Mucosa of descending colon (tissue), 3 donors: ENCODE data around the gene GPR107. TPM values are rescaled to one million over a fixed set of nuclear protein-coding genes. Genes with fewer than 3 reads are reported as not detected.

Experiments
- ATAC-seq: fragments of 200-7000 bp; cut with Tn5 transposase; one replicate; pipeline ENCODE4 v1.9.1; 2020; ENCODE audit warnings: mild to moderate bottlenecking, moderate library complexity
- DNase-seq, 3 donors: peaks; one replicate each; pipeline ENCODE4 v3.0.0-alpha.2; 2020
- H3K36me3 ChIP-seq: fragments of 200-600 bp; one replicate; pipeline ENCODE4 v1.8.0; 2021; ENCODE audit warnings: low read depth, mild to moderate bottlenecking
- H3K4me1 ChIP-seq: fragments of 200-600 bp; one replicate; pipeline ENCODE4 v1.8.0; 2021; ENCODE audit warnings: low read depth, mild to moderate bottlenecking
- H3K4me3 ChIP-seq: fragments of 200-600 bp; one replicate; pipeline ENCODE4 v1.8.0; 2021; ENCODE audit warnings: mild to moderate bottlenecking
- H3K9me3 ChIP-seq: fragments of 200-600 bp; one replicate; pipeline ENCODE4 v1.8.0; 2021; ENCODE audit warnings: mild to moderate bottlenecking
- intact Hi-C, 2 donors: fragments of 100-400 bp; cut with DNase I in 1 of 2; cut with micrococcal nuclease in 1 of 2; formaldehyde crosslinking; loops; one replicate each; pipeline versions ENCODE4 v1.11.0 to v1.11.1; 2022; cut with DNase I, micrococcal nuclease
- total RNA-seq, 3 donors: library from RNA; stranded (reverse); fragmentation: NEBNext Ultra II Directional in 2 of 3; extraction: Animal tissue kit (Norgen Biotek cat#: 25700) in 2 of 3; gene quantifications; one replicate each; pipeline versions ENCODE4 v1.2.1 to v1.2.4, GENCODE V29; 2021 to 2023
- TF ChIP-seq, protein P1 (sequence below): fragments of 200-600 bp; IDR thresholded peaks from one replicate; pipeline ENCODE4 v1.8.0; 2022; ENCODE audit warnings: antibody characterized with exemption, mild to moderate bottlenecking
- donor health status: DM: no; HTN: no; CAD: no; lungs with moderate emphysema.
- donor health status: DM: no; HTN: no; CAD: no.
- donor health status: DM: no; HTN: yes; CAD: no.

GPR107 gene
- total RNA-seq, 3 donors from 2014 or later = 39.7 to 50.1 (median 49.1) TPM

DNA sequence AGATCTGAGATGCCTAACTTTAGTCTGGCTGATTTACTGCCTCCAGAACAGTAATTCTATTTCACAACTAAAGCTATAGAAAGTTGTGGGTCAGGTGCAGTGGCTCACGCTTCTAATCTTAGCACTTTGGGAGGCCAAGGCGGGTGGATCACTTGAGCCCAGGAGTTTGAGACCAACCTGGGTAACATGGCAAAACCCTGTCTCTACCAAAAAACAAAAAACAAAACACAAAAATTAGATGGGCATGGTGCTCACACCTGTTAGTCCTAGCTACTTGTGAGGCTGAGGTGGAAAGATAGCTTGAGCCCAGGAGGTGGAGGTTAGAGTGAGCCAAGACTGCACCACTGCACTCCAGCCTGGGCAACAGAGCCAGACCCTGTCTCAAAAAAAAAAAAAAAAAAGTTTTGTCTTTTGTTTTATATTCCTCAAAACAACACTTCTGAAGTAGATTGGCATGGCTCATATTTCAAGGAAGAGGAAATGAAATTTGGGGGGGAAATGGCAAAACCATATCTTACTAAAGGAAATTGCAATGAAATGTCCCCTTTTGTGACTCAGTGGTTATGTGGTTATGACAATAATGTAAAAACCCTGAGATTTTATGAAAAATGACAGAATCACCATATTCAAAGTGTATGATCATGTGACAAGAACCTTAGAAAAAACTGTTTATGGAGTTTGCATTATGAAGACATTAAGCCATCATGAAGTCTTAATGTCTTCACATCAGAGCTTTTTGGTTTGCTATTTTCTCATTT is 26.9 kb upstream of the GPR107 start:
- Histone ChIP-seq H3K9me3 (no peaks in the 10 kb centered on the region), H3K36me3 (no peaks in the 10 kb centered on the region), H3K4me3 (no peak overlapping the region), H3K4me1 (peaks cover 37% of the 10 kb centered on the region)
- DNase-seq (no peak), ATAC-seq (no peak)
- intact Hi-C loops = no loop called here
- TF ChIP-seq, protein P1, sequence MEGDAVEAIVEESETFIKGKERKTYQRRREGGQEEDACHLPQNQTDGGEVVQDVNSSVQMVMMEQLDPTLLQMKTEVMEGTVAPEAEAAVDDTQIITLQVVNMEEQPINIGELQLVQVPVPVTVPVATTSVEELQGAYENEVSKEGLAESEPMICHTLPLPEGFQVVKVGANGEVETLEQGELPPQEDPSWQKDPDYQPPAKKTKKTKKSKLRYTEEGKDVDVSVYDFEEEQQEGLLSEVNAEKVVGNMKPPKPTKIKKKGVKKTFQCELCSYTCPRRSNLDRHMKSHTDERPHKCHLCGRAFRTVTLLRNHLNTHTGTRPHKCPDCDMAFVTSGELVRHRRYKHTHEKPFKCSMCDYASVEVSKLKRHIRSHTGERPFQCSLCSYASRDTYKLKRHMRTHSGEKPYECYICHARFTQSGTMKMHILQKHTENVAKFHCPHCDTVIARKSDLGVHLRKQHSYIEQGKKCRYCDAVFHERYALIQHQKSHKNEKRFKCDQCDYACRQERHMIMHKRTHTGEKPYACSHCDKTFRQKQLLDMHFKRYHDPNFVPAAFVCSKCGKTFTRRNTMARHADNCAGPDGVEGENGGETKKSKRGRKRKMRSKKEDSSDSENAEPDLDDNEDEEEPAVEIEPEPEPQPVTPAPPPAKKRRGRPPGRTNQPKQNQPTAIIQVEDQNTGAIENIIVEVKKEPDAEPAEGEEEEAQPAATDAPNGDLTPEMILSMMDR = no peak

DNA sequence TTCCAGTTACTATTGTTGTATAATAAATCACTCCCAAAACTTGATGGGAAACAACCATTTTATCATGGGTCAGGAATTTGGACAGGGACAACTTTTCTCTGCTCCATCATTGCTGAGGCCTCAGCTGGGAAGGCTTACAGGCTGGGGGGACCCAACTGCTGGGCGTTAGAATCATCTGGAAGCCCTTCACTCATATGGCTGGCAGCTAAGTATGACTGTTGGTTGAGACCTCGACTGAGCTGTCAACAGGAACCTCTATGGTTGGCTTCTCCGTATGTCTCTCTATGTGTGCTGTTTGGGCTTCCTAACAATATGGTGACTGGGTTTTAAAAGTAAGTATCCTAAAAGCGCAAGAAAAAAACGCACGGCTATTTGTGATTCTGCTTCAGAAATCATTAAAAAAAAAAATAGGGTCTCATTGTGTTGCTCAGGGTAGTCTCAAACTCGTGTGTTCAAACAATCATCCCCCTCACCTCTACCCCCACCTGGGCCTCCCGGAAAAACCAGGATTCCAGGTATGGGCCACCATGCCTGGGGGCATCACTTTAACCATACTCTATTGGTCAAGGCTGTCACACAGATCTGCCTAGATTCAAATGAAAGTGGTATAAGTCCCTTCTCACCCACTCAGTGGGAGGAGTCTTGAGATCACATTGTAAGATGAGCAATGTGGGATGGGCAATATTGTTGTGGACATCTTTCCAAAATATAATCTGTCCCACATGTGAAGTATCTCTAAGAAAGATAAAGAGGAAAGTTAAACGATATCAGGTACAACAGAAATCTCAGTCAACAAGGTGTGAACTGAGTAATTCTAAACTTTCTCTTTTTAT is 26.0 kb upstream of the GPR107 start:
- Histone ChIP-seq H3K36me3 (no peaks in the 10 kb centered on the region), H3K4me3 (no peak overlapping the region), H3K4me1 (peaks cover 38% of the 10 kb centered on the region), H3K9me3 (no peaks in the 10 kb centered on the region)
- ATAC-seq = peak; percentile 8
- intact Hi-C loops = no loop called here
- TF ChIP-seq, protein P1 = no peak
- DNase-seq = no peak

DNA sequence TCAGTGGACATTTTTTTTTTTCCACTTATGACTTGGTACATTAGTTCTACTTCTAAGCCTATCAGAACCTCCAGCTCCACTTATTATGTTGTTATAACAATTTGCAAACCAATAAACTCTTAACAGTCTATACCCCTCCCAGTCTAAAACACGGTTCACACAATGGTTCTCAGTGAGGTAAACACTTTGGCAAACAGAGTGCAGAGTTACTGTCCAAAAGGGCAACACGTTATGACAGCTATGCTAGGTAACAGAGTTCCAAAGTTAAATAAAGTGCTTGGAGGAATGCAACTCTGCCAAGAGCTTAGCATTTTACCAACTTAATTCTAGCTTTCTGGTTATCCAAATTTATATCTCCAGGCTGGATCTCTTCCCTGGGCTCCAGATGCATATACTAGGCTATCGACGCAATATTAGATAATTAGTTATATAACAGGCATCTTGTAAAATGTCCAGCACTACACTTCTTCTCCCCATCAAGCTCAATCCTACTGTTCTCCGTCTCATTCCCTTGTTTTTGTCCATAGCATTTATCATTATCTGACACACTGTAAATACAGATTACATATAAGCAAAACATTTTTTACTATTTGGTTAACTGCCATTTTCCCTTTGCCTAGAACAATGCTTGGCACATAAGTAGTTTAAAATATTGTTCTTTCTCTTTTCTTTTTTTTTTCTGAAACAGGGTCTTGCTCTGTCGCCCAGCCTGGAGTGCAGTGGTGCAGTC is 25.0 kb upstream of the GPR107 start:
- intact Hi-C loops = no loop called here

DNA sequence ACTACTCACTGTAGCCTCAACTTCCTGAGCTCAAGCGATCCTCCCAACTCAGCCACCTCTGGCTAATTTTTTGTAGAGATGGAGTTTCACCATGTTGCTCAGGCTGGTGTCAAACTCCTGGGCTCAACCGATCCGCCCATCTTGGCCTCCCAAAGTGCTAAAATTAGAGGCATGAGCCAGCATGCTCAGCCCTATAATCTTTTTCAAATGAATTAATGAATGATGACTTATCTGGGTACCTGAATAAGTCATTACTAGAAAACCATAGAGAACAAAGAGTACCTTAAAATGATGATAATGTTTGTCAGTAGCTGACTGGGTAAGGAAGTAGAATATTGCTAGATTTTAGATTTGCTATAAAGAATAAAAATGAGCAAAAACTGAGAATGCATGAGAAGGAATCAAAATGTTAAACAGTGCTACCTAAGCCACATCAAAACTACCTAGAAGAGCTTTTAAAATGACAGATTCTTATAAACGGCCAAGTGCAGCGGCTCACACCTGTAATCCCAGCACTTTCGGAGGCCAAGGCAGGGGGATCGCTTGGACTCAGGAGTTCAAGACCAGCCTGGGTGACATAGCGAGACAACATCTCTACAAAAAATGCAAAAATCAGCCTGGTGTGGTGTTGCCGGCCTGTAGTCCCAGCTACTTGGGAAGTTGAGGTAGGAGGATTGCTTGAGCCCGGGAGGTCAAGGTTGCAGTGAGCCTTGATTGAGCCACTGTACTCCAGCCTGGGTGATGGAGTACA is 24.3 kb upstream of the GPR107 start:
- Histone ChIP-seq H3K9me3 (no peaks in the 10 kb centered on the region), H3K36me3 (no peaks in the 10 kb centered on the region), H3K4me3 (no peak overlapping the region), H3K4me1 (peaks cover 43% of the 10 kb centered on the region)
- no peak for ATAC-seq
- TF ChIP-seq, protein P1 = no peak
- DNase-seq = no peak
- intact Hi-C loops = no loop called here

More for the DNA sequence above, 25.0 kb upstream of the GPR107 start:
- Histone ChIP-seq H3K4me3 (no peak overlapping the region), H3K36me3 (no peaks in the 10 kb centered on the region), H3K9me3 (no peaks in the 10 kb centered on the region), H3K4me1 (peaks cover 43% of the 10 kb centered on the region)
- TF ChIP-seq, protein P1 = peak; percentile 9
- DNase-seq (peak in 1 of 3 donors; percentile 43), ATAC-seq (peak; percentile 94)

DNA sequence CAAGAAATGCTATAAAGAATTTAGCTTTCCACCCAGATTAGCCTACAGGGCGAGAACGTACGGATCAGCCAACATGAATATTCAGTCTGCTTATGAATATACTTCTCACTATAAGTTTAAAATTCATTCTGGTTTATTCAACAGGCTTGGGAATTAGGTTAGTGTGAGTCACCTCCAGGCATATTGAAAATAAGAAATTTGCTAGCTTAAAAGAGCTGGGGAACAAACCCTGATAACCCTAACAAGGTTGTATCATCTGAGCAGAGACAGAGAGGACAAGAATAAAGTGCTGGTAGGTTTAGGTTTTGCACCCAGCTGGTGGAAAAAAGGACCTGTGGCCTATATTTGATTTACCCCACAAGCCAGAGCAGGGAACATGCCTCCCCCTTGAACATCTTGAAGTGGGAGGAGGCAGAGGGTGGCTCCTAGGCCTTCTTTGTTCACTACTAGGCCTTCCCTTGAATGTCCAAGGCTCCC is 23.0 kb upstream of the GPR107 start:
- no peaks in the 10 kb centered on the region for H3K9me3 ChIP-seq
- TF ChIP-seq, protein P1 = no peak
- H3K36me3 ChIP-seq = no peaks in the 10 kb centered on the region
- DNase-seq = no peak
- H3K4me1 ChIP-seq = peaks cover 43% of the 10 kb centered on the region
- no peak overlapping the region for H3K4me3 ChIP-seq
- ATAC-seq = no peak
- intact Hi-C loops = no loop called here
